ENCODE data around the gene MSI2. TPM values are rescaled to one million over a fixed set of nuclear protein-coding genes. Genes with fewer than 3 reads are reported as not detected.

Gene MSI2
- total and polyA plus RNA-seq, 2 experiments from 2014 or later, result 15.7 to 76.4 TPM

DNA sequence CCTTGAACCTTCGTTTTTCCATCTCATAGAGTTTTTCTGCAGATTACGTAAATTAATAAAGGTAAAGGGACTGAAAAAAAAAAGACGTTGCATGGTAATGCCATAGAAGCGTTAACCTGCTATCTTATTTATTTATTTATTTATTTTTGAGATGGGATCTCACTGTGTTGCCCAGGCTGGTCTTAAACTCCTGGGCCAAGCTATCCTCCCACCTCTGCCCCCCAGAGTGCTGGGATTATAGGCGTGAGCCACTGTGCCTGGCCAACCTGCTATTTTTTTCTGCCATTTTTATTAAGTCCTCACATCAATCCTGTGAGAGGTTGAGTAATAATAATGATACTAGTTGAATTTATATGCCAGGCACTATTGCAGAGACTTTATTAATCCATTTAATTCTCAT lies 7.9 kb downstream of the MSI2 start:
- no peak for DNase-seq (ENCODE audit: low read depth in 1 of 2, low spot score in 1 of 2)
- H3K36me3 ChIP-seq, result peaks cover 27% of the 10 kb centered on the region
- peaks cover 21% of the 10 kb centered on the region for H3K4me1 ChIP-seq (ENCODE audit: low read depth)
- H3K9me3 ChIP-seq (ENCODE audit: low read depth), result no peaks in the 10 kb centered on the region
- no peaks in the 10 kb centered on the region for H3K27me3 ChIP-seq
- no peak overlapping the region for H3K4me3 ChIP-seq
- no peak overlapping the region for H3K27ac ChIP-seq
- TF ChIP-seq, protein P1, sequence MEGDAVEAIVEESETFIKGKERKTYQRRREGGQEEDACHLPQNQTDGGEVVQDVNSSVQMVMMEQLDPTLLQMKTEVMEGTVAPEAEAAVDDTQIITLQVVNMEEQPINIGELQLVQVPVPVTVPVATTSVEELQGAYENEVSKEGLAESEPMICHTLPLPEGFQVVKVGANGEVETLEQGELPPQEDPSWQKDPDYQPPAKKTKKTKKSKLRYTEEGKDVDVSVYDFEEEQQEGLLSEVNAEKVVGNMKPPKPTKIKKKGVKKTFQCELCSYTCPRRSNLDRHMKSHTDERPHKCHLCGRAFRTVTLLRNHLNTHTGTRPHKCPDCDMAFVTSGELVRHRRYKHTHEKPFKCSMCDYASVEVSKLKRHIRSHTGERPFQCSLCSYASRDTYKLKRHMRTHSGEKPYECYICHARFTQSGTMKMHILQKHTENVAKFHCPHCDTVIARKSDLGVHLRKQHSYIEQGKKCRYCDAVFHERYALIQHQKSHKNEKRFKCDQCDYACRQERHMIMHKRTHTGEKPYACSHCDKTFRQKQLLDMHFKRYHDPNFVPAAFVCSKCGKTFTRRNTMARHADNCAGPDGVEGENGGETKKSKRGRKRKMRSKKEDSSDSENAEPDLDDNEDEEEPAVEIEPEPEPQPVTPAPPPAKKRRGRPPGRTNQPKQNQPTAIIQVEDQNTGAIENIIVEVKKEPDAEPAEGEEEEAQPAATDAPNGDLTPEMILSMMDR (IDR thresholded peaks at IDR 0.05; ENCODE audit: low read depth, low read length), result no peak

GRCh38 chr17:57264776-57265175 lies 8.5 kb downstream of the MSI2 start:
- Histone ChIP-seq H3K4me1 (ENCODE audit: low read depth) (peaks cover 16% of the 10 kb centered on the region), H3K9me3 (ENCODE audit: low read depth) (no peaks in the 10 kb centered on the region), H3K4me3 (no peak overlapping the region), H3K27me3 (no peaks in the 10 kb centered on the region), H3K27ac (no peak overlapping the region), H3K36me3 (peaks cover 27% of the 10 kb centered on the region)
- TF ChIP-seq, protein P1 (IDR thresholded peaks at IDR 0.05; ENCODE audit: low read depth, low read length), result no peak
- DNase-seq (ENCODE audit: low read depth in 1 of 2, low spot score in 1 of 2), result no peak

DNA sequence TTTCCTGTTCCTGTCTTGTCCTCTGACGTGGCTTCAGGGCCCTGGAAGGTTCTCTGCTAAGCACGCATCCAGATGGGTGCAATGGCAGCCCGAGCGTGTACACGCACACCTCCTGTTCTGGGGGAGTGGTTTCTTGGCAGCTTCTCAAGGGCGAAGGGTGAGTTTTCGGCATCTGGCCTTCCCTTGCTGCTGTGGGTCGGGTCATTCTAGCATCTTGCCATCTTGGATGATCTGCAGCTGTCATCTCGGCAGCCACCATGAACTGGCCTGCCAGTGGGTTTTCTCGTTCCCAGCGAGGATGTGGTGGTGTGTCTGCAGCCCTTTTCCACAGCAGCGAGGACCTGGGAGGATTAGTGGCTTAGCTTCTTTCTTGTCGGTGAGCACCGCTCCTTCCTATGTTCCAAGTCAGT lies 10.6 kb downstream of the MSI2 start:
- no peak overlapping the region for H3K27ac ChIP-seq
- peaks cover 26% of the 10 kb centered on the region for H3K36me3 ChIP-seq
- H3K4me1 ChIP-seq (ENCODE audit: low read depth), result peaks cover 14% of the 10 kb centered on the region
- H3K27me3 ChIP-seq, result no peaks in the 10 kb centered on the region
- no peaks in the 10 kb centered on the region for H3K9me3 ChIP-seq (ENCODE audit: low read depth)
- no peak overlapping the region for H3K4me3 ChIP-seq
- TF ChIP-seq, protein P1 (IDR thresholded peaks at IDR 0.05; ENCODE audit: low read depth, low read length), result no peak
- no peak for DNase-seq (ENCODE audit: low read depth in 1 of 2, low spot score in 1 of 2)

DNA sequence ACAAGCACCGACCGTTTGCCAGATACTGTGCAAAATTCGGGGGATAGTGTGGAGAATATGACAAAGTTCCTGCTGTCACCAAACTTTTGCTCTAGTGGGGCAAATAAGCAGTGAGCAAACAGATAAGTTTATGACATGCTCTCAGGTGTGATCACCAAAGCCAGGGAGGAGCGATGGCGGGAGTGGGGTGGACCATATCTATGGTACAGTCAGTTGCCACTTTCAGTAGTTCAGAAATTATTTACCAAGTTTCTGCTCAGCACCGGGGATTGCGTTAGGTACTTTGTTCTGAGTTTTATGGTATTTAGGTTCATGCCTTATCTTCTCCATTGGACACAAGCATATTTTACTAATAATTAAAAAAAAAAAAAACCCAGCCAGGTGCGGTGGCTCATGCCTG lies 11.9 kb downstream of the MSI2 start:
- TF ChIP-seq, protein P1 (IDR thresholded peaks at IDR 0.05; ENCODE audit: low read depth, low read length), result no peak
- Histone ChIP-seq H3K9me3 (ENCODE audit: low read depth) (no peaks in the 10 kb centered on the region), H3K27ac (no peak overlapping the region), H3K4me1 (ENCODE audit: low read depth) (peaks cover 7% of the 10 kb centered on the region), H3K36me3 (peaks cover 14% of the 10 kb centered on the region), H3K27me3 (no peaks in the 10 kb centered on the region), H3K4me3 (no peak overlapping the region)
- no peak for DNase-seq (ENCODE audit: low read depth in 1 of 2, low spot score in 1 of 2)

DNA sequence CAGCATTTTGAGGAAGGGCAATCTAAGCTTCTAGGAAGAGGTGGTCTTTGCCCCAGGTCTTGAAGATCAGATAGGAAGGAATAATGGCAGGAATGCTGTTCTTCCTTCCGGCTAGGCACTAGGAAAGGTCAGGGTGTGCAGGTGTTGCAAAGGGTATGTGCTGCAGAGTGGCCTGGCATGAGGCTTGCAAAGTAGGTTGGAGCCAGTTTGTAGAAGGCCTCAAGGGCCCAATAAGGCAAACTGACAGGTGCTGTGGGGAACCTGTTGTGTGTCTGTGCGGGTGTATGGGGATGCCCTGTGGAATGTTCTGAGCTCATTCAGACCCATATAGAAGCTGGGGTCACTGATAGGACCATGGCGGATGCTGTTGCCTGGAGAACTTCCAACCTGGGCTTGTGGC lies 12.7 kb downstream of the MSI2 start:
- Histone ChIP-seq H3K9me3 (ENCODE audit: low read depth) (no peaks in the 10 kb centered on the region), H3K4me1 (ENCODE audit: low read depth) (peaks cover 7% of the 10 kb centered on the region)
- no peak for DNase-seq (ENCODE audit: low read depth in 1 of 2, low spot score in 1 of 2)

More for the DNA sequence above, 12.7 kb downstream of the MSI2 start:
- peaks cover 7% of the 10 kb centered on the region for H3K36me3 ChIP-seq
- no peak overlapping the region for H3K27ac ChIP-seq
- no peak overlapping the region for H3K4me3 ChIP-seq
- TF ChIP-seq, protein P1 (IDR thresholded peaks at IDR 0.05; ENCODE audit: low read depth, low read length), result no peak
- no peaks in the 10 kb centered on the region for H3K27me3 ChIP-seq
